K562 (cell line): ENCODE results near the gene ATP6V0E1. TPM values are rescaled to one million over a fixed set of nuclear protein-coding genes. Genes with fewer than 3 reads are reported as not detected.

Experiments
- ATAC-seq: fragments of 200-7000 bp; cut with Tn5 transposase; 3 replicates; pipeline ENCODE4 v1.9.1; 2020; ENCODE audit warnings: moderate library complexity
- BruUV-seq: library from RNA; stranded (reverse); fragments of 400-500 nt; replicated peaks from 2 replicates; lab custom pipeline; 2021; lab: Mats Ljungman, UMichigan
- CTCF ChIA-PET: fragments of 300-600 bp; formaldehyde crosslinking; extraction: SDS; loops from one replicate; lab custom pipeline; 2021; ENCODE audit warnings: low intra/inter-chr PET ratio; lab: Yijun Ruan, JAX
- POLR2A ChIA-PET: fragments of 300-600, 350-650 bp; sonication (Branson Sonifier 250); formaldehyde crosslinking; extraction: SDS; loops from one replicate; lab custom pipeline; 2021; ENCODE audit warnings: antibody characterized with exemption, inconsistent platforms; lab: Yijun Ruan, JAX
- DNase-seq, 4 experiments: peaks; one replicate each; pipeline versions ENCODE4 v3.0.0 to v3.0.0-alpha.2; 2011 to 2018; ENCODE audit warnings: low spot score in 3 of 4, mixed read lengths in 3 of 4; ENCODE audit errors: extremely low read depth in 1 of 4
- FAIRE-seq: peaks from 2 replicates; lab custom pipeline; 2011; peaks lifted over from hg19 to GRCh38; lab: Jason Lieb, UNC
- H2AFZ ChIP-seq: 2 replicates; pipeline ENCODE4 v1.6.0; 2011; ENCODE audit warnings: low read depth, low read length, control low read depth, inconsistent platforms
- H3K27ac ChIP-seq: fragments of 200-600 bp; 3 replicates; pipeline ENCODE4 v1.8.0; 2011; ENCODE audit warnings: low read depth, mild to moderate bottlenecking, control low read depth, inconsistent platforms, low read length, moderate library complexity, mixed read lengths; ENCODE audit errors: extremely low read depth
- H3K27me3 ChIP-seq, 2 experiments: fragments of 300-600 bp in 1 of 2; 2 replicates in 1 of 2; 3 replicates in 1 of 2; pipeline versions ENCODE4 v1.6.0 to v1.8.0; 2011; ENCODE audit warnings: inconsistent platforms in 2 of 2, low read length in 2 of 2, mild to moderate bottlenecking in 1 of 2, mixed read lengths in 1 of 2, moderate library complexity in 1 of 2; ENCODE audit not compliant: control insufficient read depth in 2 of 2, insufficient read depth in 2 of 2
- H3K36me3 ChIP-seq: fragments of 300-600 bp; 3 replicates; pipeline ENCODE4 v1.8.0; 2011; ENCODE audit warnings: mild to moderate bottlenecking, low read length, inconsistent platforms; ENCODE audit not compliant: control insufficient read depth, insufficient read depth
- H3K4me1 ChIP-seq, 2 experiments: fragments of 200-600 bp in 1 of 2; replicated peaks in 1 of 2; 2 replicates in 1 of 2; 3 replicates in 1 of 2; pipeline versions ENCODE4 v1.5.1 to v1.8.0; 2011; ENCODE audit warnings: inconsistent platforms in 2 of 2, low read length in 2 of 2, mild to moderate bottlenecking in 1 of 2, mixed read lengths in 1 of 2, moderate library complexity in 1 of 2; ENCODE audit not compliant: control insufficient read depth in 2 of 2, insufficient read depth in 2 of 2
- H3K4me2 ChIP-seq: 2 replicates; pipeline ENCODE4 v1.6.1; 2011; ENCODE audit warnings: low read length, control low read depth, inconsistent platforms, mixed read lengths; ENCODE audit not compliant: insufficient read depth
- H3K4me3 ChIP-seq: fragments of 200-600 bp; sonication (generic), shearing (Covaris generic); 2 replicates; pipeline ENCODE4 v1.5.1; 2016; ENCODE audit warnings: control low read depth, inconsistent platforms
- H3K79me2 ChIP-seq: fragments of 200-600 bp; 3 replicates; pipeline ENCODE4 v1.8.0; 2011; ENCODE audit warnings: low read length, inconsistent platforms; ENCODE audit not compliant: control insufficient read depth, insufficient read depth
- H3K9ac ChIP-seq, 2 experiments: 2 replicates each; pipeline versions ENCODE4 v1.6.0 to v1.6.1; 2011; ENCODE audit warnings: low read depth in 2 of 2, low read length in 2 of 2, control low read depth in 1 of 2, inconsistent platforms in 1 of 2, mild to moderate bottlenecking in 1 of 2, mixed read lengths in 1 of 2; ENCODE audit not compliant: insufficient read depth in 1 of 2
- H3K9me1 ChIP-seq: one replicate; pipeline ENCODE4 v1.6.0; 2011; ENCODE audit warnings: inconsistent platforms, mild to moderate bottlenecking, low read length, moderate library complexity; ENCODE audit not compliant: control insufficient read depth, insufficient read depth
- H3K9me3 ChIP-seq: replicated peaks from 2 replicates; pipeline ENCODE4 v1.5.1; 2011; ENCODE audit warnings: low read depth, low read length, inconsistent platforms; ENCODE audit not compliant: control insufficient read depth, insufficient read depth
- H4K20me1 ChIP-seq: replicated peaks from 2 replicates; pipeline ENCODE4 v1.6.1; 2011; ENCODE audit warnings: low read length, inconsistent platforms, mixed read lengths; ENCODE audit not compliant: control insufficient read depth, insufficient read depth
- ETV1 ChIP-seq: fragments of 450-650 bp; conservative IDR thresholded peaks from 2 replicates; pipeline ENCODE4 v1.6.1; 2016; ENCODE audit warnings: missing genetic modification characterization, control low read depth, low read depth, missing compliant biosample characterization
- GABPB1 ChIP-seq: sonication (generic); formaldehyde crosslinking; IDR thresholded peaks from 2 replicates; pipeline ENCODE4 v1.8.0; 2022; ENCODE audit warnings: mild to moderate bottlenecking, missing genetic modification reagents
- GMEB1 ChIP-seq: fragments of 250-450 bp; sonication (Bioruptor Pico); IDR thresholded peaks from 2 replicates; pipeline ENCODE4 v1.4.0; 2020; ENCODE audit warnings: mild to moderate bottlenecking
- HOXB6 ChIP-seq: fragments of 250-450 bp; sonication (Bioruptor Pico); IDR thresholded peaks from 2 replicates; pipeline ENCODE4 v1.5.1; 2022; ENCODE audit warnings: mild to moderate bottlenecking, borderline replicate concordance
- NFXL1 ChIP-seq: fragments of 450-650 bp; formaldehyde crosslinking; IDR thresholded peaks from 2 replicates; pipeline ENCODE4 v1.4.0; 2021; ENCODE audit warnings: mild to moderate bottlenecking
- POU5F1 ChIP-seq: fragments of 150-350 bp; IDR thresholded peaks from 2 replicates; pipeline ENCODE4 v1.6.1; 2014; ENCODE audit warnings: borderline replicate concordance, low read length, low read depth, mild to moderate bottlenecking; ENCODE audit not compliant: partially characterized antibody
- SMARCA4 ChIP-seq: fragments of 450-650 bp; IDR thresholded peaks from 2 replicates; pipeline ENCODE4 v1.6.1; 2016
- TCF3 ChIP-seq: sonication (generic); formaldehyde crosslinking; IDR thresholded peaks from 2 replicates; pipeline ENCODE4 v1.4.0; 2020; ENCODE audit warnings: mild to moderate bottlenecking, missing genetic modification reagents
- ZFP36 ChIP-seq: fragments of 150-350 bp; IDR thresholded peaks from 2 replicates; pipeline ENCODE4 v1.6.1; 2018; ENCODE audit warnings: low read length, low read depth; ENCODE audit not compliant: partially characterized antibody
- ZNF354B ChIP-seq: fragments of 250-450 bp; sonication (Bioruptor Pico); IDR thresholded peaks from 2 replicates; pipeline ENCODE4 v1.4.0; 2020
- ZNF584 ChIP-seq: fragments of 200-800 bp; sonication (Bioruptor generic); IDR thresholded peaks from 2 replicates; pipeline ENCODE4 v1.6.1; 2016; ENCODE audit warnings: low read depth, mild to moderate bottlenecking, missing genetic modification characterization, missing compliant biosample characterization
- WGBS: fragments of 100-300 bp; shearing (Covaris generic); methylation state at CpG from one replicate; pipeline ENCODE4 v1.1.6; 2016; ENCODE audit warnings: low coverage, mixed read lengths; ENCODE audit not compliant: insufficient coverage; ENCODE audit errors: missing lambda C conversion rate; 5-methylcytosine and 5-hydroxymethylcytosine counted together
- in situ Hi-C: fragments of 300-500 bp; cut with MboI; formaldehyde crosslinking; loops from 4 replicates; pipeline ENCODE4 v1.15.0; 2018; ENCODE audit warnings: inconsistent platforms, mixed read lengths
- intact Hi-C: fragments of 100-400 bp; cut with micrococcal nuclease; formaldehyde crosslinking; loops from 2 replicates; pipeline ENCODE4 v1.14.2; 2022
- polyA plus RNA-seq, 8 experiments: library from polyadenylated mRNA; depleted of rRNA in 4 of 8; stranded (reverse) in 5 of 8; unstranded in 3 of 8; fragments of >200 nt; fragmentation: Nextera tagmentation in 2 of 8; fragmentation: Illumina TruSeq in 1 of 8; extraction: Ambion mirVana in 2 of 8; extraction: Trizol in 1 of 8; gene quantifications; 2 replicates each; pipeline versions ENCODE4 v1.2.1 to v1.2.3, GENCODE V29; 2011 to 2014; ENCODE audit warnings: inconsistent platforms in 1 of 8, missing spikeins in 1 of 8
- total RNA-seq, 7 experiments: library from RNA; depleted of rRNA in 6 of 7; stranded (reverse); fragments of >200 nt in 6 of 7; fragmentation: Illumina TruSeq in 2 of 7; extraction: Trizol in 2 of 7; gene quantifications; 2 replicates each; pipeline versions ENCODE4 v1.2.1 to v1.2.3, GENCODE V29; 2011 to 2021; ENCODE audit warnings: low replicate concordance in 1 of 7
- TF ChIP-seq, protein P1 (sequence below): fragments of 250-450 bp; sonication (Bioruptor Pico); IDR thresholded peaks from 2 replicates; pipeline ENCODE4 v1.8.0; 2022; ENCODE audit warnings: moderate library complexity, mild to moderate bottlenecking, inconsistent platforms

The ATP6V0E1 gene
- total and polyA plus RNA-seq, 9 of the 15 experiments (the other 6 are each of a cell fraction or from before 2014, with no cell fraction given): 63.8 to 395 (median 112) TPM

- no peaks in the 10 kb centered on the region for H3K9me3 ChIP-seq
- H3K4me2 ChIP-seq: no peak overlapping the region; the same call in 1 of the 2 replicates
- H2AFZ ChIP-seq: peak overlapping the region; percentile 17; the same call in 1 of the 2 replicates
- intact Hi-C loops (no loop called here), in situ Hi-C loops (no loop called here)
- ChIA-PET CTCF (no interaction called here), POLR2A (interaction anchor here (0.7 kb wide), 1 partner anchor 82 kb away, joined by 4 read pairs; no protein-coding TSS in a partner anchor)
- 39% methylated on average over 5 of the region's 5 CpGs for WGBS
- peaks cover 7 to 16% of the 10 kb centered on the region in 2 experiments; a peak in 3 of 5 replicates for H3K4me1 ChIP-seq
- FAIRE-seq (no peak), ATAC-seq (no peak), DNase-seq (no peak)
- H3K9ac ChIP-seq: no peak overlapping the region
- H4K20me1 ChIP-seq: no peaks in the 10 kb centered on the region
- H3K27me3 ChIP-seq: no peaks in the 10 kb centered on the region
- H3K27ac ChIP-seq: no peak overlapping the region
- BruUV-seq: no TSS peak
- no peak overlapping the region for H3K4me3 ChIP-seq
- no peaks in the 10 kb centered on the region for H3K79me2 ChIP-seq
- H3K9me1 ChIP-seq: no peaks in the 10 kb centered on the region
- TF ChIP-seq TCF3 (CRISPR knock-in tag): no peak
- 0 out of 2 replicates have a peak, but pooled peaks have one; percentile 13 for TF ChIP-seq SMARCA4
- no peaks in the 10 kb centered on the region for H3K36me3 ChIP-seq
These were observed 68.2 kb downstream of the ATP6V0E1 start for GRCh38 chr5:173051746-173052145.

DNA sequence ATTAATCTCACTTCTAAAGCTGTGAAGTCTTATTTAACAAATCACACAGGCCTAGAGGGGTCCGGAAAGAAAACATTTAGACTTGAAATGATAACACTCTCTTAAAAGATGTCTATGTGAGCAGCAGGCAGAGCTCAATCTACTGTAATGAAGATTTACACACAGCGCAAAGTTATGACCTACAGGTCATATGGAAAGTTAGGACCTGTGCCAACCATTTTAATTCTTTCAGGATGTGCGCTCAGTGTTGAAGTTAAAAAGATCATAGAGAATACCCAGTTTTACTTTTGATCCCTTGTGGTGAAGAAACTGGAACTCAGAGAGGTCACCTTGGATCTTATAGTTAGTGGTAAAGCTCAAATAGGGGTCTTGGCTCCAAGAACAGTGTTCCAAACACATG, 69.5 kb downstream of the ATP6V0E1 start:
- intact Hi-C loops (no loop called here), in situ Hi-C loops (no loop called here)
- Histone ChIP-seq H3K27ac (no peak overlapping the region), H2AFZ (peak overlapping the region; percentile 55; the same call in 1 of the 2 replicates), H4K20me1 (no peaks in the 10 kb centered on the region), H3K9me3 (no peaks in the 10 kb centered on the region), H3K79me2 (peaks cover under 1% of the 10 kb centered on the region; the same call in 2 of the 3 replicates), H3K4me3 (no peak overlapping the region), H3K9ac (no peak overlapping the region), H3K4me1 (peaks cover 7 to 16% of the 10 kb centered on the region in 2 experiments; a peak in 3 of 5 replicates), H3K27me3 (no peaks in the 10 kb centered on the region), H3K4me2 (no peak overlapping the region), H3K36me3 (no peaks in the 10 kb centered on the region), H3K9me1 (no peaks in the 10 kb centered on the region)
- POLR2A ChIA-PET: interaction anchor here (0.8 to 1.0 kb wide), 2 partner anchors 8 to 9 kb away, joined by 3 to 4 read pairs; no protein-coding TSS in a partner anchor
- WGBS: 48% methylated on average over 3 of the region's 3 CpGs
- CTCF ChIA-PET: no interaction called here
- DNase-seq (no peak), ATAC-seq (no peak), FAIRE-seq (no peak)
- BruUV-seq: no TSS peak
- TF ChIP-seq NFXL1 (CRISPR knock-in tag) (no peak), GABPB1 (CRISPR knock-in tag) (no peak), ZNF354B (CRISPR knock-in tag) (no peak), POU5F1 (no peak), ETV1 (no peak), ZNF584 (CRISPR knock-in tag) (no peak), HOXB6 (CRISPR knock-in tag) (no peak), GMEB1 (CRISPR knock-in tag) (no peak), ZFP36 (no peak)
- TF ChIP-seq, protein P1, sequence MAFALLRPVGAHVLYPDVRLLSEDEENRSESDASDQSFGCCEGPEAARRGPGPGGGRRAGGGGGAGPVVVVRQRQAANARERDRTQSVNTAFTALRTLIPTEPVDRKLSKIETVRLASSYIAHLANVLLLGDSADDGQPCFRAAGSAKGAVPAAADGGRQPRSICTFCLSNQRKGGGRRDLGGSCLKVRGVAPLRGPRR: no peak
